Neural crest cell (in vitro differentiated cells): ENCODE measurements around the gene TRNP1. TPM values are rescaled to one million over a fixed set of nuclear protein-coding genes. Genes with fewer than 3 reads are reported as not detected.
A peak's percentile ranks its signal among the peaks of the same experiment; 100 is the strongest.

Experiments
- DNase-seq: peaks from one replicate; pipeline ENCODE4 v3.0.0; 2021; ENCODE audit warnings: low read depth, mixed read lengths, low spot score
- H3K27ac Mint-ChIP-seq: one replicate; pipeline ENCODE4 v1.8.0; 2021; ENCODE audit warnings: mild to moderate bottlenecking, mixed read lengths; ENCODE audit not compliant: unreplicated experiment
- H3K27me3 Mint-ChIP-seq: 2 replicates; pipeline ENCODE4 v1.8.0; 2021; ENCODE audit warnings: low read depth, mild to moderate bottlenecking, mixed read lengths
- H3K36me3 Mint-ChIP-seq: 2 replicates; pipeline ENCODE4 v1.8.0; 2021; ENCODE audit warnings: low read depth, mild to moderate bottlenecking, mixed read lengths
- H3K4me1 Mint-ChIP-seq: 2 replicates; pipeline ENCODE4 v1.8.0; 2021; ENCODE audit warnings: mixed read lengths
- H3K4me3 Mint-ChIP-seq: one replicate; pipeline ENCODE4 v1.8.0; 2021; ENCODE audit warnings: mild to moderate bottlenecking, mixed read lengths
- H3K9me3 Mint-ChIP-seq: 2 replicates; pipeline ENCODE4 v1.8.0; 2021; ENCODE audit warnings: mixed read lengths
- total RNA-seq: library from RNA; stranded (reverse); gene quantifications from 2 replicates; pipeline ENCODE4 v1.2.1, GENCODE V29; 2021
- TF ChIP-seq, protein P1 (sequence below): fragments of 200-600 bp; sonication (generic); conservative IDR thresholded peaks from 2 replicates; pipeline ENCODE4 v1.5.0; 2021; ENCODE audit warnings: antibody characterized with exemption, mild to moderate bottlenecking

Gene TRNP1
- total RNA-seq, 1 donor from 2014 or later = 18.7 TPM

DNA sequence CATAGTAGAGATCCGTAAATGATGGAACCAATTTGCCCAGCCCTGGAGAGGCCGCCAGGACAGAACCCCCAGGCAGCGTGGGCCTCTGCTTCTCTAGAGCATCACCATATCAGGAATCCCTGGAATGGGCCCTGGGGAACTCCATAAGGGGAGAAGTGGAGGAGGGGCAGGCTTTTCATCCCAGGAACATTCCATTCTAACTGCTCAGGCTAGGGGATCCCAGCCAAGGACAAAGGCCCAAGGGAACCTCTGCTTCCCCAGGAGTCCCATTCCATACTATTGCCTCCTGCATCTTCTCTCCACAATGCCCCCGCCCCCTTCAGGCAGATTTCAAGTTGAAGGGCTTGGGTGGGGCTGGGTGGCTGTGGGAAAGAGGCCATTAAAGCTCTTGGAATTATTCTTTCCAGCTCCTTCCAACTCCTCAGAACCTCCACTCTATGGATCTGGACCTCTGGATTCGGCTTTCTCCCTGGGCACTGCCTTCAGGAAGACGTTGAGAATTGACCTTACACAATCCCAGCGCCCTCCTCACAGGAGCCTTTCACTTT is 6.0 kb downstream of the TRNP1 start:
- Mint-ChIP-seq H3K36me3 (no peaks in the 10 kb centered on the region), H3K27ac (peak overlapping the region; percentile 89), H3K4me1 (peaks cover 75% of the 10 kb centered on the region), H3K27me3 (peaks cover 32% of the 10 kb centered on the region), H3K9me3 (no peaks in the 10 kb centered on the region), H3K4me3 (peak overlapping the region; percentile 61)
- TF ChIP-seq, protein P1, sequence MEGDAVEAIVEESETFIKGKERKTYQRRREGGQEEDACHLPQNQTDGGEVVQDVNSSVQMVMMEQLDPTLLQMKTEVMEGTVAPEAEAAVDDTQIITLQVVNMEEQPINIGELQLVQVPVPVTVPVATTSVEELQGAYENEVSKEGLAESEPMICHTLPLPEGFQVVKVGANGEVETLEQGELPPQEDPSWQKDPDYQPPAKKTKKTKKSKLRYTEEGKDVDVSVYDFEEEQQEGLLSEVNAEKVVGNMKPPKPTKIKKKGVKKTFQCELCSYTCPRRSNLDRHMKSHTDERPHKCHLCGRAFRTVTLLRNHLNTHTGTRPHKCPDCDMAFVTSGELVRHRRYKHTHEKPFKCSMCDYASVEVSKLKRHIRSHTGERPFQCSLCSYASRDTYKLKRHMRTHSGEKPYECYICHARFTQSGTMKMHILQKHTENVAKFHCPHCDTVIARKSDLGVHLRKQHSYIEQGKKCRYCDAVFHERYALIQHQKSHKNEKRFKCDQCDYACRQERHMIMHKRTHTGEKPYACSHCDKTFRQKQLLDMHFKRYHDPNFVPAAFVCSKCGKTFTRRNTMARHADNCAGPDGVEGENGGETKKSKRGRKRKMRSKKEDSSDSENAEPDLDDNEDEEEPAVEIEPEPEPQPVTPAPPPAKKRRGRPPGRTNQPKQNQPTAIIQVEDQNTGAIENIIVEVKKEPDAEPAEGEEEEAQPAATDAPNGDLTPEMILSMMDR = no peak
- DNase-seq = no peak

GRCh38 chr1:27000090-27000816 is 6.8 kb downstream of the TRNP1 start:
- Mint-ChIP-seq H3K4me1 (peaks cover 76% of the 10 kb centered on the region), H3K4me3 (peak overlapping the region; percentile 80), H3K27me3 (peaks cover 24% of the 10 kb centered on the region), H3K9me3 (no peaks in the 10 kb centered on the region), H3K27ac (peak overlapping the region; percentile 4), H3K36me3 (no peaks in the 10 kb centered on the region)
- TF ChIP-seq, protein P1 = no peak
- no peak for DNase-seq

GRCh38 chr1:27000817-27001460 is 7.4 kb downstream of the TRNP1 start:
- no peaks in the 10 kb centered on the region for H3K9me3 Mint-ChIP-seq
- H3K27me3 Mint-ChIP-seq = peaks cover 18% of the 10 kb centered on the region
- peak overlapping the region; percentile 80 for H3K4me3 Mint-ChIP-seq
- peak overlapping the region; percentile 91 for H3K27ac Mint-ChIP-seq
- TF ChIP-seq, protein P1 = no peak
- H3K36me3 Mint-ChIP-seq = no peaks in the 10 kb centered on the region
- DNase-seq = no peak
- peaks cover 73% of the 10 kb centered on the region for H3K4me1 Mint-ChIP-seq

GRCh38 chr1:27001570-27002360 is 8.3 kb downstream of the TRNP1 start:
- Mint-ChIP-seq H3K4me1 (peaks cover 77% of the 10 kb centered on the region), H3K36me3 (no peaks in the 10 kb centered on the region), H3K4me3 (peak overlapping the region; percentile 80), H3K27ac (peak overlapping the region; percentile 91), H3K9me3 (no peaks in the 10 kb centered on the region), H3K27me3 (peaks cover 9% of the 10 kb centered on the region)
- TF ChIP-seq, protein P1 = no peak
- peak; percentile 62 for DNase-seq

- peaks cover 5% of the 10 kb centered on the region for H3K27me3 Mint-ChIP-seq
- H3K9me3 Mint-ChIP-seq = no peaks in the 10 kb centered on the region
- peak overlapping the region; percentile 93 for H3K27ac Mint-ChIP-seq
- TF ChIP-seq, protein P1 = no peak
- H3K4me3 Mint-ChIP-seq = peak overlapping the region; percentile 82
- DNase-seq = no peak
- no peaks in the 10 kb centered on the region for H3K36me3 Mint-ChIP-seq
- peaks cover 66% of the 10 kb centered on the region for H3K4me1 Mint-ChIP-seq
Measured at GRCh38 chr1:27003745-27004470, 10.4 kb downstream of the TRNP1 start.
